GM21825 (cell line): ENCODE measurements around the gene SEZ6L.

Experiments used
- ATAC-seq: cut with Tn5 transposase; IDR thresholded peaks from one replicate; pipeline ENCODE4 v1.9.1; 2021; ENCODE audit warnings: mild to moderate bottlenecking, moderate library complexity; ENCODE audit not compliant: unreplicated experiment

The SEZ6L gene

GRCh38 chr22:26169315-26170111 is at the start of gene SEZ6L:
Gene SEZ6L (plus strand): TSS chr22:26169462. CDS start chr22:26169670, 208 bp downstream.
- no peak for ATAC-seq

- ATAC-seq = no peak
These were observed 46.3 kb upstream of the SEZ6L start for GRCh38 chr22:26122920-26123468.

GRCh38 chr22:26124991-26125725 is 44.1 kb upstream of the SEZ6L start:
- ATAC-seq = no peak

- no peak for ATAC-seq
These were observed 42.1 kb upstream of the SEZ6L start for GRCh38 chr22:26127126-26127525.

- no peak for ATAC-seq
These were observed 41.7 kb upstream of the SEZ6L start for GRCh38 chr22:26127556-26127955.

- ATAC-seq = no peak
These were observed 37.6 kb upstream of the SEZ6L start for GRCh38 chr22:26131589-26132154.

GRCh38 chr22:26134654-26135330 is 34.5 kb upstream of the SEZ6L start:
- no peak for ATAC-seq

- ATAC-seq = no peak
These were observed 33.5 kb upstream of the SEZ6L start for GRCh38 chr22:26135806-26136205.

- ATAC-seq = no peak
These were observed 30.0 kb upstream of the SEZ6L start for GRCh38 chr22:26139310-26139709.

GRCh38 chr22:26141831-26142230 is 27.4 kb upstream of the SEZ6L start:
- ATAC-seq = no peak

GRCh38 chr22:26143806-26144325 is 25.4 kb upstream of the SEZ6L start:
- ATAC-seq = no peak

GRCh38 chr22:26159886-26160285 is 9.4 kb upstream of the SEZ6L start:
- no peak for ATAC-seq

- no peak for ATAC-seq
These were observed 7.5 kb upstream of the SEZ6L start for GRCh38 chr22:26161746-26162145.

- no peak for ATAC-seq
These were observed 6.3 kb upstream of the SEZ6L start for GRCh38 chr22:26162926-26163325.

- ATAC-seq = no peak
These were observed 5.1 kb upstream of the SEZ6L start for GRCh38 chr22:26164174-26164573.

- no peak for ATAC-seq
These were observed 871 bp upstream of the SEZ6L start for GRCh38 chr22:26168330-26168851.

GRCh38 chr22:26168939-26169314 is 335 bp upstream of the SEZ6L start:
- no peak for ATAC-seq

- no peak for ATAC-seq
These were observed 840 bp downstream of the SEZ6L start for GRCh38 chr22:26170112-26170492.

GRCh38 chr22:26170795-26171580 is 1.7 kb downstream of the SEZ6L start:
- ATAC-seq = no peak
